Fibroblast of villous mesenchyme (primary cell): ENCODE results near the gene CLDN3. TPM values are rescaled to one million over a fixed set of nuclear protein-coding genes. Genes with fewer than 3 reads are reported as not detected.

Experiments used
- DNase-seq: peaks from one replicate; pipeline ENCODE4 v3.0.0-alpha.2; 2010; ENCODE audit warnings: low read depth
- H3K4me3 ChIP-seq: 2 replicates; pipeline ENCODE4 v1.5.1; 2011; ENCODE audit warnings: low read depth, mild to moderate bottlenecking, low read length
- total RNA-seq: library from RNA; depleted of rRNA; stranded (reverse); fragments of >200 nt; gene quantifications from 2 replicates; pipeline ENCODE4 v1.2.3, GENCODE V29; 2012
- TF ChIP-seq, protein P1 (sequence below): IDR thresholded peaks from 2 replicates; pipeline ENCODE4 v1.5.1; 2012; ENCODE audit warnings: low read depth, mild to moderate bottlenecking, low read length; ENCODE audit not compliant: insufficient read depth

The CLDN3 gene
- total RNA-seq, 1 donor, result not detected

- TF ChIP-seq, protein P1, sequence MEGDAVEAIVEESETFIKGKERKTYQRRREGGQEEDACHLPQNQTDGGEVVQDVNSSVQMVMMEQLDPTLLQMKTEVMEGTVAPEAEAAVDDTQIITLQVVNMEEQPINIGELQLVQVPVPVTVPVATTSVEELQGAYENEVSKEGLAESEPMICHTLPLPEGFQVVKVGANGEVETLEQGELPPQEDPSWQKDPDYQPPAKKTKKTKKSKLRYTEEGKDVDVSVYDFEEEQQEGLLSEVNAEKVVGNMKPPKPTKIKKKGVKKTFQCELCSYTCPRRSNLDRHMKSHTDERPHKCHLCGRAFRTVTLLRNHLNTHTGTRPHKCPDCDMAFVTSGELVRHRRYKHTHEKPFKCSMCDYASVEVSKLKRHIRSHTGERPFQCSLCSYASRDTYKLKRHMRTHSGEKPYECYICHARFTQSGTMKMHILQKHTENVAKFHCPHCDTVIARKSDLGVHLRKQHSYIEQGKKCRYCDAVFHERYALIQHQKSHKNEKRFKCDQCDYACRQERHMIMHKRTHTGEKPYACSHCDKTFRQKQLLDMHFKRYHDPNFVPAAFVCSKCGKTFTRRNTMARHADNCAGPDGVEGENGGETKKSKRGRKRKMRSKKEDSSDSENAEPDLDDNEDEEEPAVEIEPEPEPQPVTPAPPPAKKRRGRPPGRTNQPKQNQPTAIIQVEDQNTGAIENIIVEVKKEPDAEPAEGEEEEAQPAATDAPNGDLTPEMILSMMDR, result no peak
- no peak for DNase-seq
- H3K4me3 ChIP-seq, result no peak overlapping the region
Measured at GRCh38 chr7:73735528-73735905, 34.6 kb downstream of the CLDN3 start.

GRCh38 chr7:73734619-73735527 is 35.2 kb downstream of the CLDN3 start:
- DNase-seq, result peak; percentile 88
- TF ChIP-seq, protein P1, result peak; percentile 95
- H3K4me3 ChIP-seq, result no peak overlapping the region

DNA sequence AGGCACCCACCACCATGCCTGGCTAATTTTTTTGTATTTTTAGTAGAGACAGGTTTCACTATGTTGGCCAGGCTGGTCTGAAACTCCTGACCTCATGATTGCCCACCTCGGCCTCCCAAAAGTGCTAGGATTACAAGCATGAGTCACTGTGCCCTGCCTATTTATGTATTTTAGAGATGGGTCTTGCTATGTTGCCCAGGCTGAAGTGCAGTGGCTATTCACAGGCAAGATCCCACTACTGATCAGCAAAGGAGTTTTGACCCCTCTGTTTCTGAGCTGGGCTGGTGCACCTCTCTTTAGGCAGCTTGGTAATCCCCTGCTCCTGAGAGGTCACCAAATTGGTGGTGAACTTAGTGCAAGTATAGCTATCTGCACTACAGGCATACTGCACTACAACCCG is 37.7 kb downstream of the CLDN3 start:
- TF ChIP-seq, protein P1, result no peak
- no peak overlapping the region for H3K4me3 ChIP-seq
- DNase-seq, result no peak

DNA sequence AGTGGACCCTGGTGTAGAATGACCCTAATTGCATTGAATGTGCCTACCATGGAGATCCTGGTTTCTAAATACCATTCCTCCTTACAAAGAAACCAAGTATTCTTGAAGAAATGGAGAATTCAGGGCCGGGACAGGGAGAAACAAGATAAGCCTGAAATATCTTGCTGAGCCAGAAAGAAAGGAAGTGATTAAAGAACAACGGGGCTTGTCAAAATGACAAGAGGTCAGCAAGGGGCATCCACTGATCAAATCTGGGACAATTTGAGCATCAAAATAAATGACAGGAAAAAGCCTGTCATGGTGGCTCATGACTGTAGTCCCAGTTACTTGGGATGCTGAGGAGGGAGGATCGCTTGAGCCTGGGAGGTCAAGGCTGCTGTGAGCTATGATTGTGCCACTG is 39.6 kb downstream of the CLDN3 start:
- TF ChIP-seq, protein P1, result no peak
- no peak for DNase-seq
- H3K4me3 ChIP-seq, result no peak overlapping the region

DNA sequence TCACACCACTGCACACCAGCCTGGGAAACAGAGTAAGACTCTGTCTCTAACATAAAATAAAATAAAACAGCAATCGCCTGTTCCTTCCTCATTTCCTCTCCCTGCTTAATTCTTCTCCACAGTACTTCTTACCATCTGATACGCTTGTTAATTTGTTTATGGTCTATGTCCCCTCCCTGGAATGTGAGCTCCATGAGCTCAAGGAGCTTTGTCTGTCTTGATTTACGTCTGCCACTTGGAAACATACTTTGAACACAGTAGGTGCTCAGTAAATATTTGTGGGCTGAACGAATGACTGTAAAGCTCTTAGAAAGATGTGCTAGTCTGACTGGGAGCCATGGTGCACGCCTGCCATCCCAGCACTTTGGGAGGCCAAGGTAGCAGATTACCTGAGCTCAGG is 41.5 kb downstream of the CLDN3 start:
- H3K4me3 ChIP-seq, result no peak overlapping the region
- TF ChIP-seq, protein P1, result no peak
- no peak for DNase-seq

GRCh38 chr7:73727952-73728351 is 42.1 kb downstream of the CLDN3 start:
- DNase-seq, result no peak
- no peak overlapping the region for H3K4me3 ChIP-seq
- TF ChIP-seq, protein P1, result no peak
